IMR-90 (cell line): Measurements from ENCODE around the gene PCSK5. TPM values are rescaled to one million over a fixed set of nuclear protein-coding genes. Genes with fewer than 3 reads are reported as not detected.
A peak's percentile ranks its signal among the peaks of the same experiment; 100 is the strongest.

Experiments used
- ATAC-seq: fragments of 200-7000 bp; cut with Tn5 transposase; 2 replicates; pipeline ENCODE4 v1.9.1; 2020; ENCODE audit warnings: low read depth, mild to moderate bottlenecking, moderate library complexity
- BruUV-seq: library from RNA; stranded (reverse); fragments of 400-500 nt; replicated peaks from 2 replicates; lab custom pipeline; 2021; lab: Mats Ljungman, UMichigan
- CTCF ChIA-PET: fragments of 300-600 bp; formaldehyde crosslinking; extraction: SDS; loops from one replicate; lab custom pipeline; 2021; ENCODE audit warnings: antibody characterized with exemption; lab: Yijun Ruan, JAX
- POLR2A ChIA-PET: fragments of 300-600 bp; sonication (Branson Sonifier 250); formaldehyde crosslinking; loops from one replicate; lab custom pipeline; 2022; ENCODE audit warnings: antibody characterized with exemption; ENCODE audit not compliant: unreplicated experiment; lab: Charles Lee
- DNase-seq: peaks from one replicate; pipeline ENCODE4 v3.0.0; 2013
- H2AFZ ChIP-seq: replicated peaks from 2 replicates; pipeline ENCODE3; 2013; ENCODE audit warnings: low read length, mild to moderate bottlenecking; ENCODE audit not compliant: poor library complexity
- H2AK5ac ChIP-seq: 2 replicates; pipeline ENCODE4 v1.6.1; 2013; ENCODE audit warnings: low read depth, low read length, inconsistent platforms
- H2AK9ac ChIP-seq: replicated peaks from 2 replicates; pipeline ENCODE3; 2013; ENCODE audit warnings: mild to moderate bottlenecking, low read depth, low read length, moderate library complexity; ENCODE audit not compliant: poor library complexity
- H2BK120ac ChIP-seq: 2 replicates; pipeline ENCODE4 v1.6.1; 2013; ENCODE audit warnings: low read depth, low read length, inconsistent platforms
- H2BK15ac ChIP-seq: 3 replicates; pipeline ENCODE4 v1.6.1; 2013; ENCODE audit warnings: low read depth, low read length, inconsistent platforms
- H2BK20ac ChIP-seq: 2 replicates; pipeline ENCODE4 v1.6.1; 2013; ENCODE audit warnings: low read depth, mild to moderate bottlenecking, inconsistent platforms, low read length, moderate library complexity
- H2BK5ac ChIP-seq: 2 replicates; pipeline ENCODE4 v1.6.1; 2013; ENCODE audit warnings: mild to moderate bottlenecking, low read depth, low read length, inconsistent platforms; ENCODE audit not compliant: poor library complexity, severe bottlenecking
- H3K14ac ChIP-seq: replicated peaks from 2 replicates; pipeline ENCODE4 v1.6.1; 2013; ENCODE audit warnings: low read depth, low read length, inconsistent platforms
- H3K18ac ChIP-seq: 2 replicates; pipeline ENCODE4 v1.6.1; 2013; ENCODE audit warnings: low read depth, low read length, control low read depth
- H3K23ac ChIP-seq: 2 replicates; pipeline ENCODE4 v1.6.1; 2013; ENCODE audit warnings: low read depth, low read length, inconsistent platforms
- H3K27ac ChIP-seq: 2 replicates; pipeline ENCODE4 v1.5.1; 2013; ENCODE audit warnings: mild to moderate bottlenecking, control low read depth, low read length; ENCODE audit not compliant: insufficient read depth
- H3K27me3 ChIP-seq: 2 replicates; pipeline ENCODE4 v1.6.1; 2013; ENCODE audit warnings: low read length; ENCODE audit not compliant: control insufficient read depth, insufficient read depth
- H3K36me3 ChIP-seq: 2 replicates; pipeline ENCODE4 v1.6.1; 2013; ENCODE audit warnings: low read length, mixed read lengths; ENCODE audit not compliant: control insufficient read depth, insufficient read depth
- H3K4ac ChIP-seq: 2 replicates; pipeline ENCODE4 v1.6.1; 2013; ENCODE audit warnings: low read depth, low read length, inconsistent platforms
- H3K4me1 ChIP-seq: 2 replicates; pipeline ENCODE4 v1.6.1; 2013; ENCODE audit warnings: low read length, mixed read lengths; ENCODE audit not compliant: control insufficient read depth, insufficient read depth
- H3K4me2 ChIP-seq: 2 replicates; pipeline ENCODE4 v1.6.1; 2013; ENCODE audit warnings: low read depth, mild to moderate bottlenecking, control low read depth, low read length, moderate library complexity
- H3K4me3 ChIP-seq: 2 replicates; pipeline ENCODE4 v1.5.1; 2013; ENCODE audit warnings: low read depth, mild to moderate bottlenecking, control low read depth, low read length, moderate library complexity; ENCODE audit not compliant: insufficient read depth
- H3K56ac ChIP-seq: 2 replicates; pipeline ENCODE4 v1.6.1; 2013; ENCODE audit warnings: low read length, inconsistent platforms; ENCODE audit not compliant: insufficient read depth; ENCODE audit errors: extremely low read depth
- H3K79me1 ChIP-seq, 2 experiments: 2 replicates each; pipeline ENCODE4 v1.6.1; 2013; ENCODE audit warnings: low read length in 2 of 2, inconsistent platforms in 1 of 2, low read depth in 1 of 2
- H3K9ac ChIP-seq: 2 replicates; pipeline ENCODE4 v1.6.1; 2013; ENCODE audit warnings: low read depth, low read length, control low read depth
- H3K9me1 ChIP-seq: 2 replicates; pipeline ENCODE4 v1.6.1; 2013; ENCODE audit warnings: low read length, inconsistent platforms; ENCODE audit not compliant: insufficient read depth
- H3K9me3 ChIP-seq: 2 replicates; pipeline ENCODE4 v1.6.1; 2013; ENCODE audit warnings: low read length; ENCODE audit not compliant: control insufficient read depth, insufficient read depth
- H4K20me1 ChIP-seq: 2 replicates; pipeline ENCODE4 v1.6.1; 2013; ENCODE audit warnings: low read length, inconsistent platforms; ENCODE audit not compliant: insufficient read depth
- H4K5ac ChIP-seq: 2 replicates; pipeline ENCODE4 v1.6.1; 2013; ENCODE audit warnings: mild to moderate bottlenecking, low read depth, low read length, control low read depth
- H4K8ac ChIP-seq, 2 experiments: 2 replicates each; pipeline ENCODE4 v1.6.1; 2013; ENCODE audit warnings: low read depth in 2 of 2, low read length in 2 of 2, control low read depth in 1 of 2, inconsistent platforms in 1 of 2
- H4K91ac ChIP-seq: 2 replicates; pipeline ENCODE4 v1.6.1; 2013; ENCODE audit warnings: low read depth, low read length, inconsistent platforms; ENCODE audit not compliant: insufficient read depth
- CEBPB ChIP-seq: IDR thresholded peaks from 2 replicates; pipeline ENCODE4 v1.6.1; 2012; ENCODE audit warnings: low read depth, low read length, improper control_type of control experiment
- MAFK ChIP-seq: IDR thresholded peaks from 2 replicates; pipeline ENCODE4 v1.6.1; 2012; ENCODE audit warnings: low read depth, low read length, improper control_type of control experiment
- WGBS, 2 experiments: methylation state at CpG; one replicate each; pipeline versions ENCODE4 v1.1.5 to v1.1.7; 2013; ENCODE audit warnings: missing lambda C conversion rate in 2 of 2; ENCODE audit not compliant: insufficient read length in 1 of 2; ENCODE audit errors: extremely low coverage in 2 of 2; 5-methylcytosine and 5-hydroxymethylcytosine counted together
- dilution Hi-C: fragments of 300-500 bp; cut with HindIII; formaldehyde crosslinking; loops from one replicate; pipeline ENCODE4 v1.14.3; 2018; ENCODE audit warnings: low sequenced_read_pairs; ENCODE audit not compliant: unreplicated experiment
- in situ Hi-C: fragments of 300-500 bp; cut with MboI; formaldehyde crosslinking; loops from 3 replicates; pipeline ENCODE4 v1.14.3; 2019; ENCODE audit warnings: low sequenced_read_pairs, inconsistent platforms, mixed read lengths
- intact Hi-C: fragments of 100-400 bp; cut with micrococcal nuclease; formaldehyde crosslinking; loops from 2 replicates; pipeline ENCODE4 v1.10.0; 2022
- polyA plus RNA-seq, 3 experiments: library from polyadenylated mRNA; depleted of rRNA; stranded (reverse); fragments of >200 nt; gene quantifications; 2 replicates each; pipeline ENCODE4 v1.2.3, GENCODE V29; 2012; ENCODE audit warnings: low replicate concordance in 1 of 3
- total RNA-seq: library from RNA; depleted of rRNA; stranded (reverse); fragments of >200 nt; gene quantifications from 2 replicates; pipeline ENCODE4 v1.2.3, GENCODE V29; 2012

Gene PCSK5
- total and polyA plus RNA-seq, 2 of the 4 experiments (the other 2 are of a cell fraction): 1.5 to 3.0 TPM

DNA sequence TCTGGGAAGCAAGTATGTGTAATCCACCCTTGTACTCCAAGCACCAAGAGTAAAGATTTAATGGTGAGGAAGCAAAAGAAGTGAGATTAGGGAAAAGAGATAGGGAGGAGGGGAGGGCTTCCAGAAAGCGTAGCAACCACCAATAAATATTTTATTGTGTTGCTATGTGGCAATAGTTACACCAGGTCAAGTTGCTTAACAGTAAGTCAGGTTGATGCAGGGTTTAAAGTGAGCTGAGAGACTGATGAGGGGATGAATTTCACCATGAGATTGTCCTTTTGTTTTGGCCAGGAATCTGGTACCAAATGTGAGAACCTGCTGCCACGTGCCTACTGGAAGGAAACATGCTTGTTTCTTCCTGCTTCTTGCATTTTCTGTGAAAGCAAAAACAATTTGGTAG is 62.7 kb downstream of the PCSK5 start:
- Histone ChIP-seq H3K56ac (no peak overlapping the region), H2AK5ac (no peak overlapping the region), H4K8ac (no peak overlapping the region), H3K18ac (no peak overlapping the region), H3K4me1 (peaks cover 3% of the 10 kb centered on the region; the same call in 1 of the 2 replicates), H3K4ac (no peak overlapping the region), H2BK5ac (no peak overlapping the region), H3K27ac (no peak overlapping the region), H3K79me1 (no peaks in the 10 kb centered on the region), H3K9me3 (no peaks in the 10 kb centered on the region), H4K5ac (no peak overlapping the region), H4K91ac (no peak overlapping the region), H2BK20ac (no peak overlapping the region), H2BK15ac (no peak overlapping the region), H2AK9ac (no peak overlapping the region), H3K4me2 (no peak overlapping the region), H3K36me3 (no peaks in the 10 kb centered on the region), H3K14ac (no peak overlapping the region), H2AFZ (no peak overlapping the region), H3K9me1 (no peaks in the 10 kb centered on the region), H4K20me1 (no peaks in the 10 kb centered on the region), H3K9ac (no peak overlapping the region), H3K27me3 (no peaks in the 10 kb centered on the region), H3K4me3 (no peak overlapping the region), H2BK120ac (no peak overlapping the region), H3K23ac (no peak overlapping the region)
- in situ Hi-C loops: no loop called here
- no CpG with 5 or more reads among the region's 2 CpGs for WGBS, 2 experiments
- intact Hi-C loops: loop anchor here (5.0 kb wide), 1 partner anchor 51 kb away; no protein-coding TSS in a partner anchor
- peak; percentile 60 for TF ChIP-seq CEBPB
- TF ChIP-seq MAFK: no peak
- no TSS peak for BruUV-seq
- POLR2A ChIA-PET: no interaction called here
- ATAC-seq: no peak
- dilution Hi-C loops: no loop called here
- CTCF ChIA-PET: no interaction called here
- no peak for DNase-seq
